Measurements from ENCODE around the gene SUZ12. TPM values are rescaled to one million over a fixed set of nuclear protein-coding genes. Genes with fewer than 3 reads are reported as not detected.
"Not testable (repeated sequence)": the region's sequence is repeated elsewhere in the genome, so short reads cannot be mapped to it uniquely, and the experiment has no call there.

The SUZ12 gene
- total RNA-seq, 4 donors from 2014 or later, result 9.7 to 53.9 (median 34.4) TPM

- no peaks in the 10 kb centered on the region for H3K4me1 ChIP-seq
- H3K4me3 ChIP-seq, result no peak overlapping the region
- H3K27ac ChIP-seq, result no peak overlapping the region
- intact Hi-C loops (cut with DNase I; ENCODE audit: low total_unique reads), result no loop called here
- no peak for DNase-seq
- no peaks in the 10 kb centered on the region for H3K36me3 ChIP-seq
- H3K27me3 ChIP-seq, result no peaks in the 10 kb centered on the region
- H3K9me3 ChIP-seq, result no peaks in the 10 kb centered on the region
- TF ChIP-seq POLR2A (IDR thresholded peaks at IDR 0.05) (no peak), CTCF (IDR thresholded peaks at IDR 0.05) (no peak)
Measured at GRCh38 chr17:32021615-32021955, 84.8 kb downstream of the SUZ12 start.

GRCh38 chr17:32022554-32022953 lies 85.7 kb downstream of the SUZ12 start:
- intact Hi-C loops (cut with DNase I; ENCODE audit: low total_unique reads); H3K9me3 ChIP-seq; H3K36me3 ChIP-seq: not testable (repeated sequence)

GRCh38 chr17:32027271-32027670 lies 90.5 kb downstream of the SUZ12 start:
- H3K9me3 ChIP-seq; H3K4me3 ChIP-seq; DNase-seq; H3K4me1 ChIP-seq; H3K27ac ChIP-seq; intact Hi-C loops (cut with DNase I; ENCODE audit: low total_unique reads); H3K27me3 ChIP-seq; H3K36me3 ChIP-seq: not testable (repeated sequence)

More at GRCh38 chr17:32022554-32022953, 85.7 kb downstream of the SUZ12 start:
- not testable (repeated sequence) for H3K27ac ChIP-seq, DNase-seq, H3K4me1 ChIP-seq, H3K4me3 ChIP-seq, H3K27me3 ChIP-seq

GRCh38 chr17:32033223-32033622 lies 96.4 kb downstream of the SUZ12 start:
- Histone ChIP-seq H3K27ac (no peak overlapping the region), H3K27me3 (no peaks in the 10 kb centered on the region), H3K4me3 (no peak overlapping the region), H3K36me3 (no peaks in the 10 kb centered on the region), H3K9me3 (no peaks in the 10 kb centered on the region), H3K4me1 (no peaks in the 10 kb centered on the region)
- TF ChIP-seq CTCF (IDR thresholded peaks at IDR 0.05), result no peak
- intact Hi-C loops (cut with DNase I; ENCODE audit: low total_unique reads), result no loop called here
- no peak for DNase-seq

- H3K9me3 ChIP-seq; intact Hi-C loops (cut with DNase I; ENCODE audit: low total_unique reads): not testable (repeated sequence)
Measured at GRCh38 chr17:32033812-32034211, 97.0 kb downstream of the SUZ12 start.

GRCh38 chr17:32040246-32040645 lies 103.4 kb downstream of the SUZ12 start:
- H3K36me3 ChIP-seq; DNase-seq; H3K27me3 ChIP-seq; H3K4me3 ChIP-seq; H3K9me3 ChIP-seq; H3K27ac ChIP-seq; intact Hi-C loops (cut with DNase I; ENCODE audit: low total_unique reads); H3K4me1 ChIP-seq: not testable (repeated sequence)

More at GRCh38 chr17:32033812-32034211, 97.0 kb downstream of the SUZ12 start:
- H3K27ac ChIP-seq, DNase-seq, H3K4me1 ChIP-seq, H3K36me3 ChIP-seq, H3K27me3 ChIP-seq, H3K4me3 ChIP-seq: not testable (repeated sequence)

GRCh38 chr17:32041306-32041875 lies 104.6 kb downstream of the SUZ12 start:
- H3K36me3 ChIP-seq; H3K9me3 ChIP-seq; intact Hi-C loops (cut with DNase I; ENCODE audit: low total_unique reads): not testable (repeated sequence)

GRCh38 chr17:32042266-32042665 lies 105.5 kb downstream of the SUZ12 start:
- H3K4me1 ChIP-seq; H3K9me3 ChIP-seq; H3K27ac ChIP-seq; H3K36me3 ChIP-seq; H3K4me3 ChIP-seq; H3K27me3 ChIP-seq; intact Hi-C loops (cut with DNase I; ENCODE audit: low total_unique reads); DNase-seq: not testable (repeated sequence)

More at GRCh38 chr17:32041306-32041875, 104.6 kb downstream of the SUZ12 start:
- H3K4me1 ChIP-seq, H3K27ac ChIP-seq, H3K27me3 ChIP-seq, H3K4me3 ChIP-seq, DNase-seq: not testable (repeated sequence)

- H3K27ac ChIP-seq; H3K4me1 ChIP-seq; intact Hi-C loops (cut with DNase I; ENCODE audit: low total_unique reads); H3K9me3 ChIP-seq; H3K36me3 ChIP-seq; H3K4me3 ChIP-seq; H3K27me3 ChIP-seq; DNase-seq: not testable (repeated sequence)
Measured at GRCh38 chr17:32045611-32046010, 108.8 kb downstream of the SUZ12 start.

GRCh38 chr17:32047663-32048062 lies 110.9 kb downstream of the SUZ12 start:
- H3K9me3 ChIP-seq; H3K4me1 ChIP-seq; DNase-seq; intact Hi-C loops (cut with DNase I; ENCODE audit: low total_unique reads); H3K27me3 ChIP-seq; H3K27ac ChIP-seq; H3K4me3 ChIP-seq; H3K36me3 ChIP-seq: not testable (repeated sequence)
